Testis (tissue), 3 donors: ENCODE data around the gene KCNA5. TPM values are rescaled to one million over a fixed set of nuclear protein-coding genes. Genes with fewer than 3 reads are reported as not detected.

Source experiments
- DNase-seq: peaks from one replicate; pipeline ENCODE4 v3.0.0-alpha.2; 2019
- H3K27ac ChIP-seq, 2 donors: fragments of 200-600 bp; sonication (generic); one replicate each; pipeline ENCODE4 v1.5.1; 2019
- H3K27me3 ChIP-seq: fragments of 200-600 bp; sonication (generic); one replicate; pipeline ENCODE4 v1.5.1; 2019
- H3K36me3 ChIP-seq: fragments of 200-600 bp; sonication (generic); one replicate; pipeline ENCODE4 v1.5.1; 2017; ENCODE audit warnings: low read depth; ENCODE audit errors: missing control alignments
- H3K4me1 ChIP-seq: fragments of 200-600 bp; sonication (generic); one replicate; pipeline ENCODE4 v1.5.1; 2019
- H3K4me3 ChIP-seq, 2 donors: fragments of 200-600 bp; sonication (generic); one replicate each; pipeline ENCODE4 v1.5.1; 2017 to 2019
- H3K9me3 ChIP-seq: fragments of 200-600 bp; sonication (generic); one replicate; pipeline ENCODE4 v1.5.1; 2017
- POLR2A ChIP-seq: fragments of 450-650 bp; IDR thresholded peaks from one replicate; pipeline ENCODE4 v1.6.1; 2017; ENCODE audit warnings: antibody characterized with exemption, mild to moderate bottlenecking, moderate library complexity
- WGBS, 2 donors: methylation state at CpG; one replicate each; pipeline ENCODE4 v1.1.5; 2018; 5-methylcytosine and 5-hydroxymethylcytosine counted together
- intact Hi-C: fragments of 100-400 bp; cut with DNase I; formaldehyde crosslinking; loops from one replicate; pipeline ENCODE4 v1.15.1; 2023; ENCODE audit warnings: low total_unique reads
- polyA plus RNA-seq: library from polyadenylated mRNA; stranded (reverse); fragments of 350-450 nt; fragmentation: Illumina TruSeq; extraction: RNeasy Lipid Tissue Mini Kit (QIAGEN cat#74804); gene quantifications from one replicate; pipeline ENCODE4 v1.2.3, GENCODE V29; 2014; ENCODE audit warnings: low read depth, low replicate concordance; ENCODE audit not compliant: insufficient read depth
- total RNA-seq, 2 donors: library from RNA; depleted of rRNA; stranded (reverse); fragments of >200 nt; gene quantifications; one replicate each; pipeline ENCODE4 v1.2.3, GENCODE V29; 2016
- TF ChIP-seq, protein P1 (sequence below), 3 experiments: fragments of 450-650 bp in 2 of 3; fragments of 200-600 bp in 1 of 3; sonication (generic) in 1 of 3; IDR thresholded peaks; one replicate each; pipeline ENCODE4 v1.5.1; 2016 to 2019; ENCODE audit warnings: antibody characterized with exemption in 3 of 3, mild to moderate bottlenecking in 2 of 3, moderate library complexity in 1 of 3

Gene KCNA5
- total and polyA plus RNA-seq, 3 donors from 2014 or later = 0.25 to 0.94 (median 0.79) TPM

DNA sequence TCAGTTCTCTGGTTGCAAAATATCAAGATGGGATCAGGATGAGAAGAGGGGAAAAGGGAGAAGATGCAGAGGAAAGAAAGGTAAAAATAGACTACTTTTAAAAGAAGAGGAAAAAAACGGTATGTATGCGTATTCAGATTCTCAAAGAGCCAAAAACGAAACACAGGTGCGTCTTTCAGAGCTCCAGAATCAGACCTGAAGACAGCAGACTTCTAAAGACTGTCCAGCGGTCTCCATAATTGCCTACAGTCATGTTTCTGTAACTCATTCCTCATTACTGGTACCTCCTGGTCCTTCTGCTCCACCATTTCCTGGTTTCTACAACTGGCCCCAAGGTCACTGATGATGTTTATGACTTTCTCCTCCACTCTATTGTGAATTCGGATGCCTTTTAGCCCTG lies 12.4 kb upstream of the KCNA5 start:
- 91 to 92% methylated on average over 6 of the region's 6 CpGs for WGBS, 2 donors
- H3K27me3 ChIP-seq = no peaks in the 10 kb centered on the region

GRCh38 chr12:5031958-5032357 lies 11.7 kb upstream of the KCNA5 start:
- no peaks in the 10 kb centered on the region for H3K27me3 ChIP-seq
- H3K4me1 ChIP-seq = no peaks in the 10 kb centered on the region
- TF ChIP-seq POLR2A = no peak
- TF ChIP-seq, protein P1, sequence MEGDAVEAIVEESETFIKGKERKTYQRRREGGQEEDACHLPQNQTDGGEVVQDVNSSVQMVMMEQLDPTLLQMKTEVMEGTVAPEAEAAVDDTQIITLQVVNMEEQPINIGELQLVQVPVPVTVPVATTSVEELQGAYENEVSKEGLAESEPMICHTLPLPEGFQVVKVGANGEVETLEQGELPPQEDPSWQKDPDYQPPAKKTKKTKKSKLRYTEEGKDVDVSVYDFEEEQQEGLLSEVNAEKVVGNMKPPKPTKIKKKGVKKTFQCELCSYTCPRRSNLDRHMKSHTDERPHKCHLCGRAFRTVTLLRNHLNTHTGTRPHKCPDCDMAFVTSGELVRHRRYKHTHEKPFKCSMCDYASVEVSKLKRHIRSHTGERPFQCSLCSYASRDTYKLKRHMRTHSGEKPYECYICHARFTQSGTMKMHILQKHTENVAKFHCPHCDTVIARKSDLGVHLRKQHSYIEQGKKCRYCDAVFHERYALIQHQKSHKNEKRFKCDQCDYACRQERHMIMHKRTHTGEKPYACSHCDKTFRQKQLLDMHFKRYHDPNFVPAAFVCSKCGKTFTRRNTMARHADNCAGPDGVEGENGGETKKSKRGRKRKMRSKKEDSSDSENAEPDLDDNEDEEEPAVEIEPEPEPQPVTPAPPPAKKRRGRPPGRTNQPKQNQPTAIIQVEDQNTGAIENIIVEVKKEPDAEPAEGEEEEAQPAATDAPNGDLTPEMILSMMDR (IDR thresholded peaks at IDR 0.05) = no peak
- no peak for DNase-seq
- no peaks in the 10 kb centered on the region for H3K9me3 ChIP-seq
- no peak overlapping the region for H3K27ac ChIP-seq
- H3K36me3 ChIP-seq = no peaks in the 10 kb centered on the region
- WGBS, 2 donors = 93 to 97% methylated on average over 3 of the region's 3 CpGs
- no peak overlapping the region for H3K4me3 ChIP-seq
- intact Hi-C loops = no loop called here

More for the DNA sequence above, 12.4 kb upstream of the KCNA5 start:
- Histone ChIP-seq H3K36me3 (no peaks in the 10 kb centered on the region), H3K9me3 (no peaks in the 10 kb centered on the region), H3K27ac (no peak overlapping the region), H3K4me3 (no peak overlapping the region), H3K4me1 (no peaks in the 10 kb centered on the region)
- intact Hi-C loops = no loop called here
- TF ChIP-seq, protein P1 (IDR thresholded peaks at IDR 0.05) = no peak
- no peak for TF ChIP-seq POLR2A
- DNase-seq = no peak

DNA sequence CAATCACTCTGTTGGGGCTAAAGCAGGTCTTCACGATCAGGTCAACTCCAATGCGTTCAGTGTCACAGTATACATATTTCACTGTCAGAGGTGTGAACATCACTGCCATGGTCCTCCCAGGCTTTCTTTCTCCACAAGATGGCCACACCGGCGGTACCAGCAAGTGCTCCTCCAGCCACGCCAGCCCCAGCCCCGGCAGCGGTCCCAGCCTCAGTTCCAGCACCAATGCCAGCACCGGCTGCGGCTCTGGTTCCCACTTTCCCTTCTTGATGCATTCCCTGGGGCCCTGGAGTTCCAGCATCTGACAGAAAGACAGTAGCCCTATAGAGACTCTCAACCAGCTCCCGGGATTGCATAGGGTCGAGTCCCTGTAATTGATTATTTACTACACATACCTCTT lies 10.9 kb upstream of the KCNA5 start:
- intact Hi-C loops = no loop called here
- TF ChIP-seq, protein P1 (IDR thresholded peaks at IDR 0.05) = no peak
- TF ChIP-seq POLR2A = no peak
- H3K27me3 ChIP-seq = no peaks in the 10 kb centered on the region
- no peaks in the 10 kb centered on the region for H3K36me3 ChIP-seq
- no peak overlapping the region for H3K4me3 ChIP-seq
- no peaks in the 10 kb centered on the region for H3K9me3 ChIP-seq
- H3K27ac ChIP-seq = no peak overlapping the region
- no peak for DNase-seq
- 91% methylated on average over 11 of the region's 11 CpGs for WGBS, 2 donors
- H3K4me1 ChIP-seq = no peaks in the 10 kb centered on the region

- Histone ChIP-seq H3K36me3 (no peaks in the 10 kb centered on the region), H3K27ac (no peak overlapping the region), H3K4me1 (no peaks in the 10 kb centered on the region), H3K9me3 (no peaks in the 10 kb centered on the region), H3K27me3 (no peaks in the 10 kb centered on the region), H3K4me3 (no peak overlapping the region)
- intact Hi-C loops = no loop called here
- no peak for TF ChIP-seq POLR2A
- TF ChIP-seq, protein P1 (IDR thresholded peaks at IDR 0.05) = no peak
- no peak for DNase-seq
- WGBS, 2 donors = 73 to 85% methylated on average over 1 of the region's 1 CpG
These were observed 9.8 kb upstream of the KCNA5 start for GRCh38 chr12:5033883-5034282.

- H3K4me1 ChIP-seq = no peaks in the 10 kb centered on the region
- no peaks in the 10 kb centered on the region for H3K9me3 ChIP-seq
- H3K27me3 ChIP-seq = no peaks in the 10 kb centered on the region
- TF ChIP-seq, protein P1 (IDR thresholded peaks at IDR 0.05) = no peak
- no peak for TF ChIP-seq POLR2A
- no peak overlapping the region for H3K4me3 ChIP-seq
- intact Hi-C loops = no loop called here
- no peaks in the 10 kb centered on the region for H3K36me3 ChIP-seq
- no peak for DNase-seq
- H3K27ac ChIP-seq = no peak overlapping the region
- 54 to 63% methylated on average over 5 of the region's 5 CpGs for WGBS, 2 donors
These were observed 9.1 kb upstream of the KCNA5 start for GRCh38 chr12:5034603-5035002.
